ENCODE measurements around the gene DMBX1. TPM values are rescaled to one million over a fixed set of nuclear protein-coding genes. Genes with fewer than 3 reads are reported as not detected.

DMBX1 gene
- not detected in 2 replicates for total RNA-seq

GRCh38 chr1:46489638-46490405 lies at the start of gene DMBX1:
Gene DMBX1 (plus strand): TSS chr1:46489836. CDS start chr1:46507011, 17,175 bp downstream.

Other genes starting within 250 kb of the DMBX1 start
- gene RAD54L, start 242.1 kb upstream of the DMBX1 start, total RNA-seq: 3.1 and 3.3 TPM in 2 replicates
- 167 and 184 TPM in 2 replicates for gene LRRC41, start 186.2 kb upstream of the DMBX1 start, total RNA-seq
- gene UQCRH, start 186.1 kb upstream of the DMBX1 start, total RNA-seq: 239 and 344 TPM in 2 replicates
- gene NSUN4, start 149.0 kb upstream of the DMBX1 start, total RNA-seq: 20.0 and 26.6 TPM in 2 replicates
- gene FAAH, start 95.5 kb upstream of the DMBX1 start, total RNA-seq: 10.5 and 15.3 TPM in 2 replicates
- not detected in 2 replicates for gene KNCN, start 61.8 kb downstream of the DMBX1 start, total RNA-seq
- gene MKNK1, start 114.4 kb downstream of the DMBX1 start, total RNA-seq: 17.3 and 17.8 TPM in 2 replicates
- 10.2 and 10.7 TPM in 2 replicates for gene MOB3C, start 127.0 kb downstream of the DMBX1 start, total RNA-seq
- gene ATPAF1, start 178.5 kb downstream of the DMBX1 start, total RNA-seq: 34.2 and 42.7 TPM in 2 replicates
- gene TEX38, start 182.0 kb downstream of the DMBX1 start, total RNA-seq: not detected in 2 replicates
- gene EFCAB14, start 229.3 kb downstream of the DMBX1 start, total RNA-seq: 65.6 and 78.6 TPM in 2 replicates

Data from placental epithelial cell (primary cell).